Ovary (tissue), 9 donors: ENCODE data around the gene STEAP1B. TPM values are rescaled to one million over a fixed set of nuclear protein-coding genes. Genes with fewer than 3 reads are reported as not detected.

ENCODE experiments used
- DNase-seq, 5 donors: peaks; one replicate each; pipeline ENCODE4 v3.0.0-alpha.2; 2019 to 2020
- H3K27ac ChIP-seq, 2 donors: fragments of 200-600 bp; one replicate each; pipeline versions ENCODE4 v1.5.1 to v1.8.0; 2019 to 2022
- H3K27me3 ChIP-seq: fragments of 200-600 bp; one replicate; pipeline ENCODE4 v1.8.0; 2022
- H3K36me3 ChIP-seq: fragments of 200-600 bp; sonication (generic); one replicate; pipeline ENCODE4 v1.5.1; 2019
- H3K4me1 ChIP-seq: one replicate; pipeline ENCODE4 v1.8.1; 2013; ENCODE audit warnings: mild to moderate bottlenecking, moderate library complexity; ENCODE audit not compliant: insufficient read depth
- H3K4me3 ChIP-seq: fragments of 200-600 bp; sonication (generic); one replicate; pipeline ENCODE4 v1.5.1; 2017
- H3K9me3 ChIP-seq, 2 donors: fragments of 200-600 bp in 1 of 2; sonication (generic) in 1 of 2; one replicate each; pipeline versions ENCODE4 v1.5.1 to v1.8.1; 2013 to 2019; ENCODE audit warnings: mild to moderate bottlenecking in 1 of 2, moderate library complexity in 1 of 2
- CTCF ChIP-seq, 3 donors: fragments of 450-650 bp in 2 of 3; fragments of 200-600 bp in 1 of 3; IDR thresholded peaks; one replicate each; pipeline versions ENCODE4 v1.5.1 to v1.8.0; 2016 to 2022; ENCODE audit warnings: antibody characterized with exemption in 3 of 3, mild to moderate bottlenecking in 1 of 3
- EP300 ChIP-seq: sonication (generic); formaldehyde crosslinking; IDR thresholded peaks from one replicate; pipeline ENCODE4 v1.6.1; 2017; ENCODE audit warnings: antibody characterized with exemption
- POLR2A ChIP-seq: fragments of 450-650 bp; IDR thresholded peaks from one replicate; pipeline ENCODE4 v1.6.1; 2017; ENCODE audit warnings: antibody characterized with exemption, mild to moderate bottlenecking, moderate library complexity
- WGBS, 3 donors: extraction: QIAGEN DNeasy Blood & Tissue Kit in 1 of 3; methylation state at CpG; one replicate each; pipeline versions ENCODE4 v1.1.5 to v1.1.7; 2013 to 2017; 5-methylcytosine and 5-hydroxymethylcytosine counted together
- intact Hi-C, 4 donors: fragments of 100-400 bp; cut with DNase I; formaldehyde crosslinking; loops; one replicate each; pipeline versions ENCODE4 v1.11.0 to v1.15.1; 2022 to 2023
- polyA plus RNA-seq, 2 donors: library from polyadenylated mRNA; stranded (reverse); fragments of 200-250 nt in 1 of 2; fragments of 350-450 nt in 1 of 2; fragmentation: Illumina TruSeq in 1 of 2; extraction: RNeasy Lipid Tissue Mini Kit (QIAGEN cat#74804) in 1 of 2; gene quantifications; one replicate each; pipeline ENCODE4 v1.2.3, GENCODE V29; 2013 to 2014
- total RNA-seq, 7 donors: library from RNA; depleted of rRNA in 2 of 7; stranded (reverse); fragments of >200 nt in 2 of 7; fragmentation: NEBNext Ultra II Directional in 3 of 7; extraction: Animal tissue kit (Norgen Biotek cat#: 25700) in 3 of 7; gene quantifications; one replicate each; pipeline versions ENCODE4 v1.1.0 to v1.2.4, GENCODE V29; 2016 to 2023
- donor health status: DM: no; HTN: no; CAD: no; lungs with moderate emphysema.
- donor health status: DM: no; HTN: no; CAD: no.
- donor health status: Bipolar disorder and iron deficiency.
- donor health status: DM: yes; HTN: yes; CAD: no.
- donor health status: DM: no; HTN: no; CAD: no.
- donor health status: DM: yes; HTN: yes; CAD: no.

The STEAP1B gene
- total and polyA plus RNA-seq, 9 donors: 0.25 to 0.78 (median 0.37) TPM; not detected in 1

GRCh38 chr7:22417349-22417748 is 82.6 kb downstream of the STEAP1B start:
- no peak overlapping the region for H3K27ac ChIP-seq
- TF ChIP-seq POLR2A: no peak
- no peak for TF ChIP-seq CTCF (IDR thresholded peaks at IDR 0.05)
- no peak for TF ChIP-seq EP300
- no peak for DNase-seq
- H3K27me3 ChIP-seq: no peaks in the 10 kb centered on the region
- intact Hi-C loops: no loop called here
- 71 to 84% (median 73%) methylated on average over 2 of the region's 2 CpGs for WGBS, 3 donors
- no peaks in the 10 kb centered on the region for H3K9me3 ChIP-seq
- H3K4me1 ChIP-seq: no peaks in the 10 kb centered on the region
- no peak overlapping the region for H3K4me3 ChIP-seq
- H3K36me3 ChIP-seq: no peaks in the 10 kb centered on the region

- Histone ChIP-seq H3K36me3 (no peaks in the 10 kb centered on the region), H3K9me3 (no peaks in the 10 kb centered on the region), H3K4me1 (no peaks in the 10 kb centered on the region), H3K27me3 (no peaks in the 10 kb centered on the region), H3K4me3 (no peak overlapping the region), H3K27ac (no peak overlapping the region)
- no peak for DNase-seq
- WGBS, 3 donors: 80 to 90% (median 81%) methylated on average over 2 of the region's 2 CpGs
- intact Hi-C loops: no loop called here
- no peak for TF ChIP-seq EP300
- no peak for TF ChIP-seq POLR2A
- no peak for TF ChIP-seq CTCF (IDR thresholded peaks at IDR 0.05)
Measured at GRCh38 chr7:22414424-22414823, 85.6 kb downstream of the STEAP1B start.

GRCh38 chr7:22413211-22413610 is 86.8 kb downstream of the STEAP1B start:
- H3K36me3 ChIP-seq: no peaks in the 10 kb centered on the region
- no peaks in the 10 kb centered on the region for H3K27me3 ChIP-seq
- DNase-seq: no peak
- H3K27ac ChIP-seq: no peak overlapping the region
- 74 to 77% (median 75%) methylated on average over 2 of the region's 2 CpGs for WGBS, 3 donors
- TF ChIP-seq POLR2A (no peak), CTCF (IDR thresholded peaks at IDR 0.05) (no peak), EP300 (no peak)
- no peaks in the 10 kb centered on the region for H3K9me3 ChIP-seq
- no peak overlapping the region for H3K4me3 ChIP-seq
- intact Hi-C loops: no loop called here
- H3K4me1 ChIP-seq: no peaks in the 10 kb centered on the region

GRCh38 chr7:22411977-22412693 is 87.9 kb downstream of the STEAP1B start:
- Histone ChIP-seq H3K4me3 (no peak overlapping the region), H3K27ac (no peak overlapping the region), H3K27me3 (no peaks in the 10 kb centered on the region), H3K36me3 (no peaks in the 10 kb centered on the region), H3K4me1 (no peaks in the 10 kb centered on the region), H3K9me3 (no peaks in the 10 kb centered on the region)
- intact Hi-C loops: no loop called here
- TF ChIP-seq POLR2A (no peak), CTCF (IDR thresholded peaks at IDR 0.05) (no peak), EP300 (no peak)
- 71 to 75% (median 74%) methylated on average over 4 of the region's 4 CpGs for WGBS, 3 donors
- no peak for DNase-seq
